Epithelial cell of proximal tubule (primary cell): ENCODE data around the gene GDPD5. TPM values are rescaled to one million over a fixed set of nuclear protein-coding genes. Genes with fewer than 3 reads are reported as not detected.

Source experiments
- DNase-seq: peaks from one replicate; pipeline ENCODE4 v3.0.0-alpha.2; 2011; ENCODE audit warnings: low read depth
- H3K4me3 ChIP-seq: 2 replicates; pipeline ENCODE4 v1.5.1; 2011; ENCODE audit warnings: low read depth, mild to moderate bottlenecking, low read length
- CTCF ChIP-seq: conservative IDR thresholded peaks from 2 replicates; pipeline ENCODE4 v1.5.1; 2012; ENCODE audit warnings: low read depth, mild to moderate bottlenecking, low read length
- total RNA-seq: library from RNA; depleted of rRNA; stranded (reverse); fragments of >200 nt; gene quantifications from 2 replicates; pipeline ENCODE4 v1.2.3, GENCODE V29; 2015

The GDPD5 gene
- total RNA-seq, 1 donor from 2014 or later, result 17.4 TPM

- TF ChIP-seq CTCF, result no peak
- no peak overlapping the region for H3K4me3 ChIP-seq
- no peak for DNase-seq
Measured at GRCh38 chr11:75453916-75454655, 71.7 kb downstream of the GDPD5 start.

GRCh38 chr11:75450826-75451821 is 74.6 kb downstream of the GDPD5 start:
- peak; percentile 64 for TF ChIP-seq CTCF
- H3K4me3 ChIP-seq, result no peak overlapping the region
- DNase-seq, result no peak

GRCh38 chr11:75450236-75450635 is 75.5 kb downstream of the GDPD5 start:
- no peak for DNase-seq
- H3K4me3 ChIP-seq, result no peak overlapping the region
- no peak for TF ChIP-seq CTCF

GRCh38 chr11:75449776-75450175 is 76.0 kb downstream of the GDPD5 start:
- H3K4me3 ChIP-seq, result no peak overlapping the region
- no peak for TF ChIP-seq CTCF
- no peak for DNase-seq

GRCh38 chr11:75449271-75449670 is 76.5 kb downstream of the GDPD5 start:
- DNase-seq, result no peak
- no peak overlapping the region for H3K4me3 ChIP-seq
- TF ChIP-seq CTCF, result no peak

- TF ChIP-seq CTCF, result no peak
- DNase-seq, result no peak
- H3K4me3 ChIP-seq, result no peak overlapping the region
Measured at GRCh38 chr11:75447415-75447814, 78.3 kb downstream of the GDPD5 start.
